GM20431 (cell line): ENCODE data around the gene MFSD2B.

Source experiments
- in situ Hi-C: fragments of 300-500 bp; cut with MseI, MboI; formaldehyde crosslinking; loops from one replicate; pipeline ENCODE4 v1.15.0; 2020; ENCODE audit warnings: low sequenced_read_pairs; ENCODE audit not compliant: unreplicated experiment

Gene MFSD2B

GRCh38 chr2:24049485-24050021 lies 39.7 kb downstream of the MFSD2B start, which contains the start of gene FKBP1B:
FKBP1B (plus strand) TSS chr2:24049741; CDS start chr2:24049850, 109 bp downstream.
- in situ Hi-C loops = loop anchor here (25.0 kb wide), 1 partner anchor 237 kb away; no protein-coding TSS in a partner anchor

- in situ Hi-C loops = loop anchor here (25.0 kb wide), 1 partner anchor 238 kb away; no protein-coding TSS in a partner anchor
Measured at GRCh38 chr2:24050041-24050979, 40.4 kb downstream of the MFSD2B start.

- in situ Hi-C loops = loop anchor here (25.0 kb wide), 1 partner anchor 240 kb away; no protein-coding TSS in a partner anchor
Measured at GRCh38 chr2:24051833-24052232, 41.9 kb downstream of the MFSD2B start.

GRCh38 chr2:24052951-24053350 lies 43.1 kb downstream of the MFSD2B start:
- in situ Hi-C loops = loop anchor here (25.0 kb wide), 1 partner anchor 241 kb away; no protein-coding TSS in a partner anchor

GRCh38 chr2:24054366-24055010 lies 44.6 kb downstream of the MFSD2B start:
- in situ Hi-C loops = loop anchor here (25.0 kb wide), 1 partner anchor 242 kb away; no protein-coding TSS in a partner anchor

GRCh38 chr2:24055750-24056149 lies 45.9 kb downstream of the MFSD2B start:
- in situ Hi-C loops = loop anchor here (25.0 kb wide), 1 partner anchor 243 kb away; no protein-coding TSS in a partner anchor

- in situ Hi-C loops = loop anchor here (25.0 kb wide), 1 partner anchor 246 kb away; no protein-coding TSS in a partner anchor
Measured at GRCh38 chr2:24058564-24059271, 48.8 kb downstream of the MFSD2B start.

GRCh38 chr2:24065341-24065740 lies 55.5 kb downstream of the MFSD2B start:
- in situ Hi-C loops = loop anchor here (25.0 kb wide), 1 partner anchor 253 kb away; no protein-coding TSS in a partner anchor

GRCh38 chr2:24072259-24072658 lies 62.4 kb downstream of the MFSD2B start:
- in situ Hi-C loops = loop anchor here (25.0 kb wide), 1 partner anchor 260 kb away; no protein-coding TSS in a partner anchor

GRCh38 chr2:24073816-24074215 lies 63.9 kb downstream of the MFSD2B start:
- in situ Hi-C loops = loop anchor here (25.0 kb wide), 1 partner anchor 262 kb away; no protein-coding TSS in a partner anchor

GRCh38 chr2:24075259-24075658 lies 65.4 kb downstream of the MFSD2B start:
- in situ Hi-C loops = no loop called here
